Measurements from ENCODE around the gene RUNX1. TPM values are rescaled to one million over a fixed set of nuclear protein-coding genes. Genes with fewer than 3 reads are reported as not detected.

Gene RUNX1
- total and polyA plus RNA-seq, 2 of the 13 experiments (the other 11 are each of a cell fraction or from before 2014, with no cell fraction given), result 5.4 to 6.4 TPM

DNA sequence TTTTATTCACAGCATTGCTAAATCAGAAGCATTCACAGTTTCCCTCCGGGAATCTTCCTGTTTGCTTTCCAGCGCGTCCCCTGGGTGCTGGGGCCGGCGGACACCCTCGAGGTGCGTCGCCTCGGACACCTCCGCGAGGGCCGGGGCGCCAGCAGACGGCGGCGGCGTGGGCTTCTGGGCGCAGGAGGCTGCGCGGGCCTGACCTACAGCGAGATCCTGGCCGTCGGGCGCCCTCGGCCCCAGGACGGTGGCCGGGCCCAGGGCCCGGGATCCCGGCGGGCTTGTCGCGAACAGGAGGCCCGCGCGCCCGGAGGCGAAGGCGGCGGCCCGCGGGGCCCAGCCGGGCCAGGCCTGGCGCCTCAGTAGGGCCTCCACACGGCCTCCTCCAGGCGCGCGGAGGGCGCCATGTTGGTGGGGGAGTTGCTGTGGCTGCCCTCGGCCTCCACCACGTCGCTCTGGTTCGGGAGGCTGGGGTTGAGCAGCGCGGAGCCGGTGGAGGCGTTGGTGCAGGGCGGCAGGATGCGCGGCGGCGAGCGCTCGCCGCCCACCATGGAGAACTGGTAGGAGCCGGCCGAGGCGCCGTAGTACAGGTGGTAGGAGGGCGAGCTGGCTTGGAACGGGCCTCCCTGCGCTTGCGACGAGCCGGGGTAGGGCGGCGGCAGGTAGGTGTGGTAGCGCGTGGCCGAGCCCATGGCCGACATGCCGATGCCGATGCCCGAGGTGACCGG lies 257.2 kb downstream of the RUNX1 start:
- Histone ChIP-seq H3K27ac (ENCODE audit: extremely low read length, insufficient read depth, low read length) (no peak overlapping the region), H3K4me1 (ENCODE audit: insufficient read depth, low read length) (peaks cover 67% of the 10 kb centered on the region), H3K36me3 (replicated peaks in 1 of 2; ENCODE audit: control insufficient read depth in 1 of 2, insufficient read depth in 2 of 2, low read length in 2 of 2) (peaks cover 2 to 4% of the 10 kb centered on the region in 2 experiments; a peak in 2 of 5 replicates), H3K4me3 (replicated peaks in 1 of 3; ENCODE audit: insufficient read depth in 1 of 3, low read depth in 2 of 3, low read length in 3 of 3) (no peak overlapping the region), H3K9ac (ENCODE audit: insufficient read depth, low read depth, low read length) (no peak overlapping the region), H2AFZ (ENCODE audit: low read length) (no peak overlapping the region), H4K20me1 (ENCODE audit: insufficient read depth, low read length) (no peaks in the 10 kb centered on the region), H3K4me2 (ENCODE audit: low read depth, low read length) (no peak overlapping the region), H3K27me3 (ENCODE audit: control insufficient read depth in 1 of 2, insufficient read depth in 2 of 2, low read length in 2 of 2) (no peaks in the 10 kb centered on the region), H3K79me2 (ENCODE audit: insufficient read depth, low read length) (no peaks in the 10 kb centered on the region), H3K9me3 (ENCODE audit: low read length) (no peaks in the 10 kb centered on the region)
- in situ Hi-C loops (cut with HindIII; ENCODE audit: extremely low pct_ligation_motif_present, low pct_unique_long_range_greater_than_20kb) (no loop called here), intact Hi-C loops (cut with micrococcal nuclease; ENCODE audit: unreplicated experiment) (no loop called here)
- WGBS (ENCODE audit: low lambda C conversion rate), result 97% methylated on average over 63 of the region's 84 CpGs
- TF ChIP-seq MXD4 (CRISPR knock-in tag; IDR thresholded peaks at IDR 0.05), result no peak
- TF ChIP-seq AGO2 (optimal IDR thresholded peaks at IDR 0.05; ENCODE audit: low read depth, low read length), result peak; percentile 82
- no peak for TF ChIP-seq ZNF484 (CRISPR knock-in tag; IDR thresholded peaks at IDR 0.05; ENCODE audit: borderline replicate concordance, low read depth)
- no peak for TF ChIP-seq RCOR2 (CRISPR knock-in tag; IDR thresholded peaks at IDR 0.05)
- TF ChIP-seq, protein P1, sequence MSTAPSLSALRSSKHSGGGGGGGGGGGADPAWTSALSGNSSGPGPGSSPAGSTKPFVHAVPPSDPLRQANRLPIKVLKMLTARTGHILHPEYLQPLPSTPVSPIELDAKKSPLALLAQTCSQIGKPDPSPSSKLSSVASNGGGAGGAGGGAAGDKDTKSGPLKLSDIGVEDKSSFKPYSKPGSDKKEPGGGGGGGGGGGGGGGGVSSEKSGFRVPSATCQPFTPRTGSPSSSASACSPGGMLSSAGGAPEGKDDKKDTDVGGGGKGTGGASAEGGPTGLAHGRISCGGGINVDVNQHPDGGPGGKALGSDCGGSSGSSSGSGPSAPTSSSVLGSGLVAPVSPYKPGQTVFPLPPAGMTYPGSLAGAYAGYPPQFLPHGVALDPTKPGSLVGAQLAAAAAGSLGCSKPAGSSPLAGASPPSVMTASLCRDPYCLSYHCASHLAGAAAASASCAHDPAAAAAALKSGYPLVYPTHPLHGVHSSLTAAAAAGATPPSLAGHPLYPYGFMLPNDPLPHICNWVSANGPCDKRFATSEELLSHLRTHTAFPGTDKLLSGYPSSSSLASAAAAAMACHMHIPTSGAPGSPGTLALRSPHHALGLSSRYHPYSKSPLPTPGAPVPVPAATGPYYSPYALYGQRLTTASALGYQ (CRISPR knock-in tag; IDR thresholded peaks at IDR 0.05), result no peak
- CTCF ChIA-PET (ENCODE audit: low intra/inter-chr PET ratio, low total read pairs), result no interaction called here
- BruUV-seq (replicated peaks), result no TSS peak
- DNase-seq (ENCODE audit: low spot score) (no peak), FAIRE-seq (no peak), ATAC-seq (no peak)
- POLR2A ChIA-PET, result no interaction called here

DNA sequence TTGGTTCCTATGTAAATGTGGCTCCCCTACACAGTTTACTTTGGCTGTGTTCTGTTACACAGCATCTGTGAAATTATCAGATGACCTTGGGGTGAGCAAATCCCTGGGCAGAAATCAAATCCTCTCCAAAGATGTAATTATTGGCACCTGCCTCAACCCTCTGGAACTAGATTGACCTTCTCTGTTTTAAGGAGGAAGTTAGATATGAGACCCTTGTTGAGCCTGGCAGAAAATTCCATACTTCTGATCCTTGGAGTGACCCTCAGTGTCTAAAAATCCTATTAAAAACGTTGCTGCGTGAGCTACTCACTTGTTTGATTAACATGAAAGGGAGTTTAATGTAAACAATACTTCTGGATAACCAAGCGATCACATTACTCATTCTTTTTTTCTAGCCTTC lies 258.3 kb downstream of the RUNX1 start:
- no peak overlapping the region for H3K9ac ChIP-seq (ENCODE audit: insufficient read depth, low read depth, low read length)
- peaks cover 56% of the 10 kb centered on the region for H3K4me1 ChIP-seq (ENCODE audit: insufficient read depth, low read length)
- FAIRE-seq, result no peak
- no peak overlapping the region for H3K27ac ChIP-seq (ENCODE audit: extremely low read length, insufficient read depth, low read length)
- WGBS (ENCODE audit: low lambda C conversion rate), result 49% methylated on average over 3 of the region's 3 CpGs
- no peaks in the 10 kb centered on the region for H3K9me3 ChIP-seq (ENCODE audit: low read length)
- no peaks in the 10 kb centered on the region for H4K20me1 ChIP-seq (ENCODE audit: insufficient read depth, low read length)
- TSS peak; percentile 22 for BruUV-seq (replicated peaks)
- intact Hi-C loops (cut with micrococcal nuclease; ENCODE audit: unreplicated experiment) (no loop called here), in situ Hi-C loops (cut with HindIII; ENCODE audit: extremely low pct_ligation_motif_present, low pct_unique_long_range_greater_than_20kb) (no loop called here)
- H3K4me2 ChIP-seq (ENCODE audit: low read depth, low read length), result no peak overlapping the region
- no peak for ATAC-seq
- H3K4me3 ChIP-seq (replicated peaks in 1 of 3; ENCODE audit: insufficient read depth in 1 of 3, low read depth in 2 of 3, low read length in 3 of 3), result no peak overlapping the region
- POLR2A ChIA-PET, result interaction anchor here (0.8 kb wide), 1 partner anchor 27 kb away, joined by 3 read pairs; no protein-coding TSS in a partner anchor
- CTCF ChIA-PET (ENCODE audit: low intra/inter-chr PET ratio, low total read pairs), result no interaction called here
- no peak overlapping the region for H2AFZ ChIP-seq (ENCODE audit: low read length)
- no peaks in the 10 kb centered on the region for H3K27me3 ChIP-seq (ENCODE audit: control insufficient read depth in 1 of 2, insufficient read depth in 2 of 2, low read length in 2 of 2)
- DNase-seq (ENCODE audit: low spot score), result no peak
- peaks cover 2 to 4% of the 10 kb centered on the region in 2 experiments; a peak in 2 of 5 replicates for H3K36me3 ChIP-seq (replicated peaks in 1 of 2; ENCODE audit: control insufficient read depth in 1 of 2, insufficient read depth in 2 of 2, low read length in 2 of 2)
- H3K79me2 ChIP-seq (ENCODE audit: insufficient read depth, low read length), result no peaks in the 10 kb centered on the region
- 0 out of 2 replicates have a peak, but pooled peaks have one; percentile 43 for TF ChIP-seq GATAD2A (CRISPR knock-in tag; IDR thresholded peaks at IDR 0.05)
- TF ChIP-seq SYNCRIP (IDR thresholded peaks at IDR 0.05; ENCODE audit: insufficient read depth, low read depth, low read length), result no peak
- TF ChIP-seq NCOA2 (CRISPR knock-in tag; IDR thresholded peaks at IDR 0.05), result 0 out of 2 replicates have a peak, but pooled peaks have one; percentile 18
- TF ChIP-seq HMG20B (CRISPR knock-in tag; conservative IDR thresholded peaks at IDR 0.05), result 0 out of 2 replicates have a peak, but pooled peaks have one; percentile 52
- TF ChIP-seq MED1 (CRISPR knock-in tag; IDR thresholded peaks at IDR 0.05), result no peak
- 0 out of 2 replicates have a peak, but pooled peaks have one; percentile 38 for TF ChIP-seq ZBTB7B (CRISPR knock-in tag; IDR thresholded peaks at IDR 0.05)
- TF ChIP-seq, protein P2, sequence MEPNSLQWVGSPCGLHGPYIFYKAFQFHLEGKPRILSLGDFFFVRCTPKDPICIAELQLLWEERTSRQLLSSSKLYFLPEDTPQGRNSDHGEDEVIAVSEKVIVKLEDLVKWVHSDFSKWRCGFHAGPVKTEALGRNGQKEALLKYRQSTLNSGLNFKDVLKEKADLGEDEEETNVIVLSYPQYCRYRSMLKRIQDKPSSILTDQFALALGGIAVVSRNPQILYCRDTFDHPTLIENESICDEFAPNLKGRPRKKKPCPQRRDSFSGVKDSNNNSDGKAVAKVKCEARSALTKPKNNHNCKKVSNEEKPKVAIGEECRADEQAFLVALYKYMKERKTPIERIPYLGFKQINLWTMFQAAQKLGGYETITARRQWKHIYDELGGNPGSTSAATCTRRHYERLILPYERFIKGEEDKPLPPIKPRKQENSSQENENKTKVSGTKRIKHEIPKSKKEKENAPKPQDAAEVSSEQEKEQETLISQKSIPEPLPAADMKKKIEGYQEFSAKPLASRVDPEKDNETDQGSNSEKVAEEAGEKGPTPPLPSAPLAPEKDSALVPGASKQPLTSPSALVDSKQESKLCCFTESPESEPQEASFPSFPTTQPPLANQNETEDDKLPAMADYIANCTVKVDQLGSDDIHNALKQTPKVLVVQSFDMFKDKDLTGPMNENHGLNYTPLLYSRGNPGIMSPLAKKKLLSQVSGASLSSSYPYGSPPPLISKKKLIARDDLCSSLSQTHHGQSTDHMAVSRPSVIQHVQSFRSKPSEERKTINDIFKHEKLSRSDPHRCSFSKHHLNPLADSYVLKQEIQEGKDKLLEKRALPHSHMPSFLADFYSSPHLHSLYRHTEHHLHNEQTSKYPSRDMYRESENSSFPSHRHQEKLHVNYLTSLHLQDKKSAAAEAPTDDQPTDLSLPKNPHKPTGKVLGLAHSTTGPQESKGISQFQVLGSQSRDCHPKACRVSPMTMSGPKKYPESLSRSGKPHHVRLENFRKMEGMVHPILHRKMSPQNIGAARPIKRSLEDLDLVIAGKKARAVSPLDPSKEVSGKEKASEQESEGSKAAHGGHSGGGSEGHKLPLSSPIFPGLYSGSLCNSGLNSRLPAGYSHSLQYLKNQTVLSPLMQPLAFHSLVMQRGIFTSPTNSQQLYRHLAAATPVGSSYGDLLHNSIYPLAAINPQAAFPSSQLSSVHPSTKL (CRISPR knock-in tag; IDR thresholded peaks at IDR 0.05), result 0 out of 2 replicates have a peak, but pooled peaks have one; percentile 41
- no peak for TF ChIP-seq SAFB2 (CRISPR knock-in tag; IDR thresholded peaks at IDR 0.05; ENCODE audit: borderline replicate concordance, low read depth)

Measured in HepG2 (cell line).